PC-3 (cell line): Measurements from ENCODE around the gene MAZ.

Experiments
- EZH2phosphoT487 ChIP-seq: fragments of 300-600 bp; sonication (generic); IDR thresholded peaks from 2 replicates; pipeline ENCODE4 v1.6.1; 2018; ENCODE audit warnings: mild to moderate bottlenecking, antibody characterized with exemption, low read length, borderline replicate concordance
- TF ChIP-seq, protein P1 (sequence below): fragments of 300-600 bp; sonication (generic); conservative IDR thresholded peaks from 2 replicates; pipeline ENCODE4 v1.5.1; 2017; ENCODE audit warnings: antibody characterized with exemption, low read depth, mild to moderate bottlenecking, low read length

- no peak for TF ChIP-seq EZH2phosphoT487
- TF ChIP-seq, protein P1, sequence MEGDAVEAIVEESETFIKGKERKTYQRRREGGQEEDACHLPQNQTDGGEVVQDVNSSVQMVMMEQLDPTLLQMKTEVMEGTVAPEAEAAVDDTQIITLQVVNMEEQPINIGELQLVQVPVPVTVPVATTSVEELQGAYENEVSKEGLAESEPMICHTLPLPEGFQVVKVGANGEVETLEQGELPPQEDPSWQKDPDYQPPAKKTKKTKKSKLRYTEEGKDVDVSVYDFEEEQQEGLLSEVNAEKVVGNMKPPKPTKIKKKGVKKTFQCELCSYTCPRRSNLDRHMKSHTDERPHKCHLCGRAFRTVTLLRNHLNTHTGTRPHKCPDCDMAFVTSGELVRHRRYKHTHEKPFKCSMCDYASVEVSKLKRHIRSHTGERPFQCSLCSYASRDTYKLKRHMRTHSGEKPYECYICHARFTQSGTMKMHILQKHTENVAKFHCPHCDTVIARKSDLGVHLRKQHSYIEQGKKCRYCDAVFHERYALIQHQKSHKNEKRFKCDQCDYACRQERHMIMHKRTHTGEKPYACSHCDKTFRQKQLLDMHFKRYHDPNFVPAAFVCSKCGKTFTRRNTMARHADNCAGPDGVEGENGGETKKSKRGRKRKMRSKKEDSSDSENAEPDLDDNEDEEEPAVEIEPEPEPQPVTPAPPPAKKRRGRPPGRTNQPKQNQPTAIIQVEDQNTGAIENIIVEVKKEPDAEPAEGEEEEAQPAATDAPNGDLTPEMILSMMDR: no peak
Observed at GRCh38 chr16:29774730-29775129, 31.6 kb upstream of the MAZ start.
